Body of pancreas (tissue), 4 donors: ENCODE data around the gene TTC7B.

Experiments
- CTCF ChIP-seq, 7 experiments: fragments of 450-650 bp in 4 of 7; fragments of 200-600 bp in 3 of 7; sonication (generic) in 3 of 7; IDR thresholded peaks; one replicate each; pipeline ENCODE4 v1.5.1; 2016 to 2019; ENCODE audit warnings: antibody characterized with exemption in 7 of 7
- POLR2A ChIP-seq, 3 donors: fragments of 450-650 bp; IDR thresholded peaks; one replicate each; pipeline ENCODE4 v1.6.1; 2016; ENCODE audit warnings: antibody characterized with exemption in 3 of 3, mild to moderate bottlenecking in 2 of 3

GRCh38 chr14:90611936-90612335 lies 204.3 kb downstream of the TTC7B start:
- TF ChIP-seq CTCF (IDR thresholded peaks at IDR 0.05) = no peak
- no peak for TF ChIP-seq POLR2A (IDR thresholded peaks at IDR 0.05)
